Mesothelial cell of epicardium (in vitro differentiated cells): ENCODE data around the gene FBXW7. TPM values are rescaled to one million over a fixed set of nuclear protein-coding genes. Genes with fewer than 3 reads are reported as not detected.

ENCODE experiments used
- DNase-seq, 2 experiments: peaks; one replicate each; pipeline ENCODE4 v3.0.0; 2021; ENCODE audit warnings: low spot score in 2 of 2; ENCODE audit not compliant: unreplicated experiment in 2 of 2
- H3K27ac Mint-ChIP-seq: 2 replicates; pipeline ENCODE4 v1.8.0; 2021; ENCODE audit warnings: mixed read lengths
- H3K27me3 Mint-ChIP-seq: 2 replicates; pipeline ENCODE4 v1.8.0; 2021; ENCODE audit warnings: low read depth, mixed read lengths
- H3K36me3 Mint-ChIP-seq: 2 replicates; pipeline ENCODE4 v1.8.0; 2021; ENCODE audit warnings: mixed read lengths
- H3K4me1 Mint-ChIP-seq: 2 replicates; pipeline ENCODE4 v1.8.0; 2021; ENCODE audit warnings: mixed read lengths
- H3K4me3 Mint-ChIP-seq: 2 replicates; pipeline ENCODE4 v1.8.0; 2021; ENCODE audit warnings: mild to moderate bottlenecking, moderate library complexity, mixed read lengths
- H3K9me3 Mint-ChIP-seq: 2 replicates; pipeline ENCODE4 v1.8.0; 2021; ENCODE audit warnings: mixed read lengths
- total RNA-seq: library from RNA; stranded (reverse); gene quantifications from 3 replicates; pipeline ENCODE4 v1.2.1, GENCODE V29; 2021
- TF ChIP-seq, protein P1 (sequence below): fragments of 200-600 bp; sonication (generic); IDR thresholded peaks from one replicate; pipeline ENCODE4 v1.5.0; 2021; ENCODE audit warnings: antibody characterized with exemption; ENCODE audit not compliant: unreplicated experiment

Gene FBXW7
- total RNA-seq, 1 donor from 2014 or later: 46.4 TPM

DNA sequence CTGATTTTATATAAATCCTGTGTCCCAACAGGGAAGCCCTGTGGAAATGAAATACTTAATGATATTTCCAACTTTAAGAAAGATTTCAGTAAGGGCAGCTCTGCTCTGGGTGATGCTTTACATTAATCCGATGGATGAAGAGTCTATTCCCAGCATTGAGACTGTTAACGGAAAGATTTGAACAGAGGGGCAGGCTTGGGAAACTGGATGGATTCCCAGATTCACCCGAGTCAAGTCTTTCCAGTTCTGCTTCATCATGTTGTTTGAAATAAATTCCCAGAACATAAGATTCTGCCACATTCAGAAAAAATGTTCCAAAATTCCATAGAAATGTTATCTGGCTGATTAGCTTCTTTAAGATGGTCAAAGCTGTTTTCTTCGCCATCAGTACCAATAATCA, 246.0 kb downstream of the FBXW7 start:
- Mint-ChIP-seq H3K27me3 (no peaks in the 10 kb centered on the region), H3K36me3 (no peaks in the 10 kb centered on the region), H3K9me3 (no peaks in the 10 kb centered on the region), H3K4me3 (no peak overlapping the region), H3K4me1 (peaks cover 10% of the 10 kb centered on the region), H3K27ac (no peak overlapping the region)
- DNase-seq: no peak
- TF ChIP-seq, protein P1, sequence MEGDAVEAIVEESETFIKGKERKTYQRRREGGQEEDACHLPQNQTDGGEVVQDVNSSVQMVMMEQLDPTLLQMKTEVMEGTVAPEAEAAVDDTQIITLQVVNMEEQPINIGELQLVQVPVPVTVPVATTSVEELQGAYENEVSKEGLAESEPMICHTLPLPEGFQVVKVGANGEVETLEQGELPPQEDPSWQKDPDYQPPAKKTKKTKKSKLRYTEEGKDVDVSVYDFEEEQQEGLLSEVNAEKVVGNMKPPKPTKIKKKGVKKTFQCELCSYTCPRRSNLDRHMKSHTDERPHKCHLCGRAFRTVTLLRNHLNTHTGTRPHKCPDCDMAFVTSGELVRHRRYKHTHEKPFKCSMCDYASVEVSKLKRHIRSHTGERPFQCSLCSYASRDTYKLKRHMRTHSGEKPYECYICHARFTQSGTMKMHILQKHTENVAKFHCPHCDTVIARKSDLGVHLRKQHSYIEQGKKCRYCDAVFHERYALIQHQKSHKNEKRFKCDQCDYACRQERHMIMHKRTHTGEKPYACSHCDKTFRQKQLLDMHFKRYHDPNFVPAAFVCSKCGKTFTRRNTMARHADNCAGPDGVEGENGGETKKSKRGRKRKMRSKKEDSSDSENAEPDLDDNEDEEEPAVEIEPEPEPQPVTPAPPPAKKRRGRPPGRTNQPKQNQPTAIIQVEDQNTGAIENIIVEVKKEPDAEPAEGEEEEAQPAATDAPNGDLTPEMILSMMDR: no peak

DNA sequence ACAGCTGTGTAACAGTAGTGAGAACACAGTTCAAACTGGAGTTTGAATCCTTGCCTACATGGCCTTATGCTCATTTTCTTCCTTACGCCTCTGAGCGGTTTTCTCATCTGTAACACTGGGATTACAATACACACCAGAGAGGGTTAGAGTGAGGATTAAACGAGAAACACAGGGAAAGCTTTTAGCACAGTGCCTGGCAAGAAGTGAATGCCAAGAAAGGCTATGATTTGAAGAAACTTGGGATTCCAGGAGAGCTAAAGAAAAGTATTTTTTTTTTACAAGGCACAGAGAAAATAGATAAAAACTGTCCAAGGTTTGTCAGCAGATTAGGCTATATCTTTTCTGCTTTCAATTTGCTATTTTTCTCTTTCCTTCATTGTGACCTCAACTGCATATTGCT, 246.4 kb downstream of the FBXW7 start:
- peaks cover 10% of the 10 kb centered on the region for H3K4me1 Mint-ChIP-seq
- no peaks in the 10 kb centered on the region for H3K9me3 Mint-ChIP-seq
- TF ChIP-seq, protein P1: no peak
- H3K4me3 Mint-ChIP-seq: no peak overlapping the region
- H3K27me3 Mint-ChIP-seq: no peaks in the 10 kb centered on the region
- H3K27ac Mint-ChIP-seq: no peak overlapping the region
- no peaks in the 10 kb centered on the region for H3K36me3 Mint-ChIP-seq
- DNase-seq: no peak

DNA sequence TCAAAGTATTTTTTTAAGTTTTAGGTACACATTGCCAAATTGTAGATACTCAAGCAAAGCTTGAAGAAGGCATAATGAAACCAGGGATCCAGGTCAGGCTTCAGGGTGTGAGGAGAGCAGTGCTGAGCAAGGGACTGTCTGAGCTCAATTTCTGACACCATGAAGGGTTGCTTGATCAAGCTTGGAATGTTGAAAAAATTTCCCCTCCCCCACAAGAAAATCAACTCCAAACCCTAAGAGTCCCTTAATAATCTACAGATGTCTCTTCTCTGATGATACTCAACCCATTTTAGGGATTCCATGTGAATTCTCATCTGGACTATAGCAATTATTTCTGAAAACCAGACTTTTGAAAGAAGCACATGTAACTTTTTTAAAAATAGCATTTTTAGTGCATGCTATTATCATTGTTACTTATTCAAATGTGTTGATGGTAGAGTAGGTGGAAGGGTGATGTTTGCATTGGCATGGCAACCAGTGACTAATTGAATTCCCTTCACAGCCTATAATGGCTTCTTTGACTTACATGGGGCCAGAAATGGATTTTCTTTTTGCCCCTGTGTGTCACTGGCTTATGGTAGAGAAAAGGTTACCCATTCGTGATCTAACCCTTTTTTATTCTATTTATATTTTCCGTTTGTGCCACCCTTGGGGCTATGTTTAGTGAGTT, 252.0 kb downstream of the FBXW7 start:
- DNase-seq: no peak
- no peak overlapping the region for H3K27ac Mint-ChIP-seq
- TF ChIP-seq, protein P1: no peak
- peaks cover 11% of the 10 kb centered on the region for H3K4me1 Mint-ChIP-seq
- H3K36me3 Mint-ChIP-seq: no peaks in the 10 kb centered on the region
- H3K27me3 Mint-ChIP-seq: no peaks in the 10 kb centered on the region
- H3K4me3 Mint-ChIP-seq: no peak overlapping the region
- H3K9me3 Mint-ChIP-seq: peaks cover 3% of the 10 kb centered on the region

DNA sequence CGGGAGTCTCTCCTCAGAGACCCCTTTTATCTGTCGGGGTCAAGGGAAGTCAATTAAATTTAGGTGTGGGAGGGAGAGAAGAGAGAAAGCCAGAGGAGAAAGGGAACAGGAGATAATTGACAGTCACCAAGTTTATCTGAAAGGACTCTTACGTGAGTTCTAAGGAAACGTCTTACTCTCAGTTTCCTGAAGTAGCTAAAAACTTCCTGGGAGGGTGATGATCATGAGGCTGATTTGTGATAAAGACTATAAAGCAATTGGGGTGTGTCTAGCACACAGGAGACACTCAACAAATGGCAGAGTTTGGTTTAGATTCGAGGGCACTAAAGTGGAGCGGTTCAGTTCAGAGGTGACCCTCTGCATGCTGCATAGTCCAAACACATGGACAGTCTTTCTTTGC, 254.1 kb downstream of the FBXW7 start:
- Mint-ChIP-seq H3K27me3 (no peaks in the 10 kb centered on the region), H3K9me3 (peaks cover 3% of the 10 kb centered on the region), H3K4me3 (no peak overlapping the region), H3K4me1 (peaks cover 19% of the 10 kb centered on the region), H3K36me3 (no peaks in the 10 kb centered on the region), H3K27ac (no peak overlapping the region)
- TF ChIP-seq, protein P1: no peak
- DNase-seq: no peak

DNA sequence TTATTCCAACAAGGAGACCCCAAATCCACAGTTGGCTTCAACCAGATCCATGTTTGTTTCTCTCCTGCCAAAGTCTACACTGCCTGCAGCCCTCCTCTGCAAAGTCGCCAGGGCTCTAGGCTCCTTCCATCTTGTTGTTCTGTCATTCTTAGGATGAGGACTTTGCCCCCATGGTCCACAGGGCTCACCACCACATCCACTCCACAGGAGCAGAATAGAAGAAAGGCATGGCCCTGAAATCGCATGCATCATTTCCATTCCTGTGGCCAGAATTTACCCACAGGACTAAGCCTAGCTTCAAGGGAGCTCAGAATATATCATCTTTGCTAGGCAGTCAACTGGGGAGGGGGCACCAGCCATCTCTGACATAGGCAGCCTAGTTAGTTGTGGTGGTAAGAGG, 254.7 kb downstream of the FBXW7 start:
- no peaks in the 10 kb centered on the region for H3K36me3 Mint-ChIP-seq
- no peak overlapping the region for H3K4me3 Mint-ChIP-seq
- peaks cover 19% of the 10 kb centered on the region for H3K4me1 Mint-ChIP-seq
- peaks cover 3% of the 10 kb centered on the region for H3K9me3 Mint-ChIP-seq
- DNase-seq: no peak
- H3K27me3 Mint-ChIP-seq: no peaks in the 10 kb centered on the region
- TF ChIP-seq, protein P1: no peak
- H3K27ac Mint-ChIP-seq: no peak overlapping the region

DNA sequence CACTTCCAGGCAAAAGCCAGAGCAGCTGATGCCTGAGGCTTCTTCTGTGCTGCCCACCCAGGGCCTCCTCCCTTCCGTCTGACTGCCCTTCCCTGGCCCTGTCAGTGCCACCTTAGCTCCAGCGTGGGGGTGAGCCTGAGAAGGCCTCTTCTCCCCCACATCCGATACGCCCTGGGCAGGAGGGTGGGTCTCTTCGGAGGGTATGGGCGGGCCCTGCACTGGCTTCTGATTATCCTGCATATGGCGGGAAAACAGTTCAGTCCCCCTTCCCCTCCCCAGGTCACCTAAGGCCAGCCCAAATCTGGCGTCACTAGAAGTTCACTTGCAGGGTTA, 256.7 kb downstream of the FBXW7 start:
- no peaks in the 10 kb centered on the region for H3K36me3 Mint-ChIP-seq
- peaks cover 3% of the 10 kb centered on the region for H3K9me3 Mint-ChIP-seq

More for the DNA sequence above, 256.7 kb downstream of the FBXW7 start:
- Mint-ChIP-seq H3K27me3 (no peaks in the 10 kb centered on the region), H3K4me3 (no peak overlapping the region), H3K27ac (peak overlapping the region; percentile 76), H3K4me1 (peaks cover 22% of the 10 kb centered on the region)
- DNase-seq: no peak
- TF ChIP-seq, protein P1: no peak
